Uterus (tissue), 4 donors: ENCODE data around the gene TM2D3. TPM values are rescaled to one million over a fixed set of nuclear protein-coding genes. Genes with fewer than 3 reads are reported as not detected.

Experiments
- DNase-seq, 2 donors: peaks; one replicate each; pipeline ENCODE4 v3.0.0-alpha.2; 2019 to 2020
- H3K27ac ChIP-seq, 2 donors: fragments of 200-600 bp; sonication (generic); 1 replicate in 1 of 2; 2 replicates in 1 of 2; pipeline ENCODE4 v1.5.1; 2016 to 2018
- H3K27me3 ChIP-seq, 2 donors: fragments of 200-600 bp; sonication (generic); one replicate each; pipeline ENCODE4 v1.5.1; 2018 to 2019; ENCODE audit warnings: control low read depth in 1 of 2
- H3K36me3 ChIP-seq, 2 donors: fragments of 200-600 bp; sonication (generic); one replicate each; pipeline ENCODE4 v1.5.1; 2019; ENCODE audit warnings: control low read depth in 1 of 2
- H3K4me1 ChIP-seq, 2 donors: fragments of 200-600 bp; sonication (generic); one replicate each; pipeline ENCODE4 v1.5.1; 2018 to 2019; ENCODE audit warnings: control low read depth in 1 of 2
- H3K4me3 ChIP-seq, 2 donors: fragments of 200-600 bp; sonication (generic); 1 replicate in 1 of 2; 2 replicates in 1 of 2; pipeline ENCODE4 v1.5.1; 2018 to 2019; ENCODE audit warnings: mild to moderate bottlenecking in 1 of 2
- H3K9me3 ChIP-seq, 2 donors: fragments of 200-600 bp; sonication (generic); one replicate each; pipeline ENCODE4 v1.5.1; 2019; ENCODE audit warnings: control low read depth in 1 of 2
- CTCF ChIP-seq, 4 experiments: fragments of 200-600 bp in 2 of 4; fragments of 450-650 bp in 2 of 4; sonication (generic) in 2 of 4; IDR thresholded peaks; one replicate each; pipeline ENCODE4 v1.5.1; 2016 to 2019; ENCODE audit warnings: antibody characterized with exemption in 4 of 4, mild to moderate bottlenecking in 2 of 4, moderate library complexity in 1 of 4
- POLR2A ChIP-seq, 2 donors: fragments of 450-650 bp; IDR thresholded peaks; one replicate each; pipeline ENCODE4 v1.6.1; 2016; ENCODE audit warnings: antibody characterized with exemption in 2 of 2, mild to moderate bottlenecking in 1 of 2, moderate library complexity in 1 of 2
- intact Hi-C: fragments of 100-400 bp; cut with DNase I; formaldehyde crosslinking; loops from one replicate; pipeline ENCODE4 v1.15.1; 2023; ENCODE audit warnings: low total_unique reads
- total RNA-seq, 4 donors: library from RNA; depleted of rRNA in 3 of 4; stranded (reverse); fragments of >200 nt in 3 of 4; gene quantifications; one replicate each; pipeline versions ENCODE4 v1.1.0 to v1.2.4, GENCODE V29; 2014 to 2023
- donor health status: DM: yes; HTN: yes; CAD: no.

TM2D3 gene
- total RNA-seq, 4 donors from 2014 or later: 14.7 to 65.0 (median 46.5) TPM

GRCh38 chr15:101646672-101647071 lies 5.5 kb downstream of the TM2D3 start:
- H3K36me3 ChIP-seq: no peaks in the 10 kb centered on the region
- TF ChIP-seq CTCF (IDR thresholded peaks at IDR 0.05) (no peak), POLR2A (IDR thresholded peaks at IDR 0.05) (no peak)
- H3K4me3 ChIP-seq: no peak overlapping the region
- no peak overlapping the region for H3K27ac ChIP-seq
- DNase-seq: no peak
- H3K27me3 ChIP-seq: no peaks in the 10 kb centered on the region
- intact Hi-C loops: no loop called here
- H3K4me1 ChIP-seq: peaks cover 5 to 11% of the 10 kb centered on the region in 2 donors
- H3K9me3 ChIP-seq: no peaks in the 10 kb centered on the region

- H3K4me3 ChIP-seq: no peak overlapping the region
- no peaks in the 10 kb centered on the region for H3K4me1 ChIP-seq
- no peak for TF ChIP-seq POLR2A (IDR thresholded peaks at IDR 0.05)
- TF ChIP-seq CTCF (IDR thresholded peaks at IDR 0.05): no peak
- no peak for DNase-seq
- no peaks in the 10 kb centered on the region for H3K36me3 ChIP-seq
- H3K27me3 ChIP-seq: no peaks in the 10 kb centered on the region
- peak overlapping the region; percentile 39 to 66 for H3K27ac ChIP-seq
- intact Hi-C loops: no loop called here
- H3K9me3 ChIP-seq: no peaks in the 10 kb centered on the region
Observed at GRCh38 chr15:101642361-101642760, 9.8 kb downstream of the TM2D3 start.

GRCh38 chr15:101641894-101642293 lies 10.3 kb downstream of the TM2D3 start:
- Histone ChIP-seq H3K27ac (peak overlapping the region; percentile 39 to 66), H3K36me3 (no peaks in the 10 kb centered on the region), H3K4me3 (no peak overlapping the region), H3K27me3 (no peaks in the 10 kb centered on the region), H3K9me3 (no peaks in the 10 kb centered on the region), H3K4me1 (no peaks in the 10 kb centered on the region)
- TF ChIP-seq POLR2A (IDR thresholded peaks at IDR 0.05): peak in 1 of 2 donors; percentile 55
- no peak for TF ChIP-seq CTCF (IDR thresholded peaks at IDR 0.05)
- DNase-seq: no peak
- intact Hi-C loops: no loop called here

- Histone ChIP-seq H3K27me3 (no peaks in the 10 kb centered on the region), H3K27ac (peak overlapping the region; percentile 37 to 66), H3K4me3 (no peak overlapping the region), H3K9me3 (no peaks in the 10 kb centered on the region), H3K36me3 (no peaks in the 10 kb centered on the region), H3K4me1 (no peaks in the 10 kb centered on the region)
- intact Hi-C loops: no loop called here
- DNase-seq: peak; percentile 67 to 77
- TF ChIP-seq CTCF (IDR thresholded peaks at IDR 0.05) (peak; percentile 84 to 94 (median 92)), POLR2A (IDR thresholded peaks at IDR 0.05) (no peak)
Observed at GRCh38 chr15:101641129-101641764, 10.9 kb downstream of the TM2D3 start.

GRCh38 chr15:101639667-101640066 lies 12.5 kb downstream of the TM2D3 start:
- Histone ChIP-seq H3K36me3 (no peaks in the 10 kb centered on the region), H3K4me3 (no peak overlapping the region), H3K9me3 (no peaks in the 10 kb centered on the region), H3K27ac (no peak overlapping the region), H3K27me3 (no peaks in the 10 kb centered on the region), H3K4me1 (no peaks in the 10 kb centered on the region)
- intact Hi-C loops: no loop called here
- TF ChIP-seq CTCF (IDR thresholded peaks at IDR 0.05) (no peak), POLR2A (IDR thresholded peaks at IDR 0.05) (no peak)
- DNase-seq: no peak
